ENCODE measurements around the gene ABCC1.

DNA sequence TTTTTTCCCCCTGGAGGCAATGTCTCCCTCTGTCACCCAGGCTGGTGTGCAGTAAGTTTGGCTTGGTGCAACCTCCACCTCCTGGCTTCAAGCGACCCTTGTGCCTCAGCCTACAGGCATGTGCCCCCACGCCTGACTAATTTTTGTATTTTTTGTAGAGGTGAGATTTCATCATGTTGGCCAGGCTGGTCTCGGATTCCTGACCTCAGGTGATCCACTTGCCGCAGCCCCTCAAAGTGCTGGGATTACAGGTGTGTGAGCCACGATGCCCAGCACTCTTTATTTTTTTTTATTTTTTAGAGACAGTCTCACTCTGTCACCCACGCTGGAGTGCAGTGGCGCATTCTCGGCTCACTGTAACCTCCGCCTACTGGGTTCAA, 160.7 kb downstream of the ABCC1 start:
- TF ChIP-seq, protein P1, sequence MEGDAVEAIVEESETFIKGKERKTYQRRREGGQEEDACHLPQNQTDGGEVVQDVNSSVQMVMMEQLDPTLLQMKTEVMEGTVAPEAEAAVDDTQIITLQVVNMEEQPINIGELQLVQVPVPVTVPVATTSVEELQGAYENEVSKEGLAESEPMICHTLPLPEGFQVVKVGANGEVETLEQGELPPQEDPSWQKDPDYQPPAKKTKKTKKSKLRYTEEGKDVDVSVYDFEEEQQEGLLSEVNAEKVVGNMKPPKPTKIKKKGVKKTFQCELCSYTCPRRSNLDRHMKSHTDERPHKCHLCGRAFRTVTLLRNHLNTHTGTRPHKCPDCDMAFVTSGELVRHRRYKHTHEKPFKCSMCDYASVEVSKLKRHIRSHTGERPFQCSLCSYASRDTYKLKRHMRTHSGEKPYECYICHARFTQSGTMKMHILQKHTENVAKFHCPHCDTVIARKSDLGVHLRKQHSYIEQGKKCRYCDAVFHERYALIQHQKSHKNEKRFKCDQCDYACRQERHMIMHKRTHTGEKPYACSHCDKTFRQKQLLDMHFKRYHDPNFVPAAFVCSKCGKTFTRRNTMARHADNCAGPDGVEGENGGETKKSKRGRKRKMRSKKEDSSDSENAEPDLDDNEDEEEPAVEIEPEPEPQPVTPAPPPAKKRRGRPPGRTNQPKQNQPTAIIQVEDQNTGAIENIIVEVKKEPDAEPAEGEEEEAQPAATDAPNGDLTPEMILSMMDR (IDR thresholded peaks at IDR 0.05; ENCODE audit: insufficient read depth, low read length, poor library complexity, severe bottlenecking), result no peak
- TF ChIP-seq EZH2phosphoT487 (conservative IDR thresholded peaks at IDR 0.05; ENCODE audit: low read length), result no peak

Measured in SU-DHL-6 (cell line).